ENCODE measurements around the gene ABI1. TPM values are rescaled to one million over a fixed set of nuclear protein-coding genes. Genes with fewer than 3 reads are reported as not detected.

ABI1 gene
- total RNA-seq, 2 experiments from 2014 or later, result 44.2 to 56.6 TPM

DNA sequence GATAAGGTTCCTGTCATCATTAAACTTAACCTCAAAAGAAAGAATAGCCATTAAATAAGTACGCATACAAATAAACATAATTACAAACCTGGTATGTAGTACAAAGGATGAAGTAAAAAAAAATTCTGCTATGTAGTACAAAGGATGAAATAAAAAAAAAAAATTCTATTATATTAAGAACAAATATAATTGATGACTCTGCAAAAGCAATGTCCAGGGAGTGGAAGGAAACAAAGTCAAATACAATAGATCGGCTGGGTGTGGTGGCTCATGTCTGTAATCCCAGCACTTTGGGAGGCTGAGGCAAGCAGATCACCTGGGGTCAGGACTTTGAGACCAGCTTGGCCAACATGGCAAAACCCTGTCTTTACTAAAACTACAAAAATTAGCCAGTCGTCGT is 56.9 kb downstream of the ABI1 start:
- no peak overlapping the region for H3K27ac Mint-ChIP-seq
- H3K27me3 Mint-ChIP-seq, result no peaks in the 10 kb centered on the region
- peaks cover 87% of the 10 kb centered on the region for H3K4me1 Mint-ChIP-seq
- ChIA-PET CTCF (interaction anchor here (1.9 kb wide), 1 partner anchor 66 kb away, joined by 6 read pairs; no protein-coding TSS in a partner anchor), POLR2A (no interaction called here)
- H3K36me3 Mint-ChIP-seq (ENCODE audit: low read depth), result peaks cover 10% of the 10 kb centered on the region
- DNase-seq (no peak), ATAC-seq (no peak)
- H3K9me3 Mint-ChIP-seq (ENCODE audit: low read depth), result peaks cover 3% of the 10 kb centered on the region
- intact Hi-C loops (cut with DNase I, micrococcal nuclease), result loop anchor here in 1 of 2 experiments (5.0 kb wide), 1 partner anchor 53 kb away; no protein-coding TSS in a partner anchor
- H3K4me3 Mint-ChIP-seq, result no peak overlapping the region

DNA sequence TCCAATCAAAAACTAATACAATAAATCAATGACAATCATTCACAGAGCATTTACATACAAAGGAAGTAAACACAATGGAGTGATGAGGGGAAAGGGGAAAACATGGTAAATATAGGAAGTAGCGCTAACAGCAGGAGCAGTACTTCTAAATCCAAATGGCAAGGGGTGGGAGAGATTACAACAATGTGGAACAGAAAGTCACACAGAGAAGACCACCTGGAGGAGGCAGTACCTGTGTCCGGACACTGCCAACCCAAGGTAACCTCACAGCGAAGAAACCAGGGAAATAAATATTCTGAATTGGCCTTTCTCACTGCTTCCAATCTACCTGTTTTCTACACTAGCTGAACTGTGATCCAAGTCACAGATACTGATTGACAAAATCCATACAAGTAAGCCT is 58.2 kb downstream of the ABI1 start:
- H3K4me1 Mint-ChIP-seq, result peaks cover 86% of the 10 kb centered on the region
- no peak for ATAC-seq
- no peak overlapping the region for H3K27ac Mint-ChIP-seq
- H3K9me3 Mint-ChIP-seq (ENCODE audit: low read depth), result peaks cover 4% of the 10 kb centered on the region
- H3K36me3 Mint-ChIP-seq (ENCODE audit: low read depth), result peaks cover 18% of the 10 kb centered on the region
- DNase-seq, result no peak
- ChIA-PET POLR2A (interaction anchor here (0.6 kb wide), 1 partner anchor 297 kb away, joined by 3 read pairs; no protein-coding TSS in a partner anchor), CTCF (interaction anchor here (0.9 kb wide), 1 partner anchor 12 kb away, joined by 3 read pairs; no protein-coding TSS in a partner anchor)
- intact Hi-C loops (cut with DNase I, micrococcal nuclease), result loop anchor here in 1 of 2 experiments (5.0 kb wide), 1 partner anchor 55 kb away; no protein-coding TSS in a partner anchor
- no peaks in the 10 kb centered on the region for H3K27me3 Mint-ChIP-seq
- H3K4me3 Mint-ChIP-seq, result no peak overlapping the region

DNA sequence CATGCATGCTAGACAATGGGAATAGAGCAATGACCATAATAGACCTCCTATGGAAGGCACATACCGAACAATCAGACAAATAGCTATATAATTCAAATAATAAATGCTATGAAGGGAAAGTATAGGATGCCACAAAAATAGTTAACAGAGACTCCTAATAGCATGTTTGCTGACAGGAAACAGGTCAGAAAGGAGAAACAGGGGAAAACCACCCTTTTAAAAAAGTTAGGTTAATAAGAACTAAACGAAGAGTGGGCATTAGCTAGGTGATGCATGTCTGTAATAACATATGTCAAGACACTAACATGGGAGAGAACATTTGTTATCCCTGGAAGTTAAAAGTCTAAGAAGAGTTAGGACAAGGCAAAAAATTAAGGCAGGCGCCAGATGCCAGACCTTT is 58.9 kb downstream of the ABI1 start:
- ATAC-seq (no peak), DNase-seq (no peak)
- no peak overlapping the region for H3K4me3 Mint-ChIP-seq
- peaks cover 7% of the 10 kb centered on the region for H3K9me3 Mint-ChIP-seq (ENCODE audit: low read depth)
- ChIA-PET POLR2A (interaction anchor here (0.6 kb wide), 2 partner anchors 20 to 297 kb away, joined by 3 read pairs; no protein-coding TSS in a partner anchor), CTCF (interaction anchor here (0.7 to 0.9 kb wide), 2 partner anchors 13 kb away, joined by 3 read pairs; no protein-coding TSS in a partner anchor)
- H3K27me3 Mint-ChIP-seq, result no peaks in the 10 kb centered on the region
- peaks cover 20% of the 10 kb centered on the region for H3K36me3 Mint-ChIP-seq (ENCODE audit: low read depth)
- H3K27ac Mint-ChIP-seq, result no peak overlapping the region
- intact Hi-C loops (cut with DNase I, micrococcal nuclease), result loop anchor here in 1 of 2 experiments (5.0 kb wide), 1 partner anchor 55 kb away; no protein-coding TSS in a partner anchor
- H3K4me1 Mint-ChIP-seq, result peaks cover 82% of the 10 kb centered on the region

DNA sequence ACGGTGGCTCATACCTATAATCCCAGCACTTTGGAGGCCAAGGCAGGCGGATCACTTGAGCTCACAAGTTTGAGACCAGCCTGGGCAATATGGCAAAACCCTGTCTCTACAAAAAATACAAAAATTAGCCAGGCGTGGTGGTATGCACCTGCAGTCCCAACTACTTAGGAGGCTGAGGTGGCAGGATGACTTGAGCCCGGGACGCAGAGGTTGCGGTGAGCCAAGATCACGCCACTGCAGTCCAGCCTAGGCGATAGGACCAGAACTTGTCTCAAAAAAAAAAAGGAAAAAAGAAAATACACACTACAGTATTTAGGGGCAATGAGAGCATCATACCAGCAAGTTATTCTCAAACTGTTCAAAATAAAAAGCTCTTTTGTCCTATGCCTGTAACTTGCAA is 59.5 kb downstream of the ABI1 start:
- Mint-ChIP-seq H3K36me3 (ENCODE audit: low read depth) (peaks cover 22% of the 10 kb centered on the region), H3K4me3 (no peak overlapping the region), H3K27ac (no peak overlapping the region), H3K27me3 (no peaks in the 10 kb centered on the region), H3K9me3 (ENCODE audit: low read depth) (peaks cover 7% of the 10 kb centered on the region), H3K4me1 (peaks cover 77% of the 10 kb centered on the region)
- no peak for ATAC-seq
- CTCF ChIA-PET, result interaction anchor here (0.7 to 0.9 kb wide), 2 partner anchors 12 to 13 kb away, joined by 3 read pairs; no protein-coding TSS in a partner anchor
- DNase-seq, result no peak
- intact Hi-C loops (cut with DNase I, micrococcal nuclease), result loop anchor here in 1 of 2 experiments (5.0 kb wide), 1 partner anchor 56 kb away; no protein-coding TSS in a partner anchor
- POLR2A ChIA-PET, result interaction anchor here (0.6 kb wide), 1 partner anchor 19 kb away, joined by 3 read pairs; no protein-coding TSS in a partner anchor

DNA sequence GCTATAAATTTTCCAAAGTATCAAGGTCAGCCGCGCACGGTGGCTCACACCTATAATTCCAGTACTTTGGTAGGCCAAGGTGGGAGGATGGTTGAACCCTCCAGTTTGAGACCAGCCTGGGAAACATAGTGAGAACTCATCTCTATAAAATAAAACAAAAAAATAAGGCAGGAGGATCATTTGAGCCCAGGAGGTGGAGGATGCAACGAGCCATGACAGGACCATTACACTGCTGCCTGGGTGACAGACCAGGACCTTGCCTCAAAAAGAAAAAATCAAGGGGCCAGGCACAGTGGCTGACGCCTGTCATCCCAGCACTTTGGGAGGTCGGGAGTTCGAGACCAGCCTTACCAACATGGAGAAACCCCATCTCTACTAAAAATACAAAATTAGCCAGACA is 60.3 kb downstream of the ABI1 start:
- Mint-ChIP-seq H3K4me3 (no peak overlapping the region), H3K27me3 (no peaks in the 10 kb centered on the region), H3K36me3 (ENCODE audit: low read depth) (peaks cover 26% of the 10 kb centered on the region), H3K27ac (no peak overlapping the region), H3K9me3 (ENCODE audit: low read depth) (peaks cover 13% of the 10 kb centered on the region), H3K4me1 (peaks cover 70% of the 10 kb centered on the region)
- intact Hi-C loops (cut with DNase I, micrococcal nuclease), result loop anchor here in 1 of 2 experiments (5.0 kb wide), 1 partner anchor 57 kb away; no protein-coding TSS in a partner anchor
- POLR2A ChIA-PET, result no interaction called here
- ATAC-seq (no peak), DNase-seq (no peak)
- CTCF ChIA-PET, result interaction anchor here (0.8 to 2.0 kb wide), 2 partner anchors 14 to 74 kb away, joined by 3 to 6 read pairs; no protein-coding TSS in a partner anchor

DNA sequence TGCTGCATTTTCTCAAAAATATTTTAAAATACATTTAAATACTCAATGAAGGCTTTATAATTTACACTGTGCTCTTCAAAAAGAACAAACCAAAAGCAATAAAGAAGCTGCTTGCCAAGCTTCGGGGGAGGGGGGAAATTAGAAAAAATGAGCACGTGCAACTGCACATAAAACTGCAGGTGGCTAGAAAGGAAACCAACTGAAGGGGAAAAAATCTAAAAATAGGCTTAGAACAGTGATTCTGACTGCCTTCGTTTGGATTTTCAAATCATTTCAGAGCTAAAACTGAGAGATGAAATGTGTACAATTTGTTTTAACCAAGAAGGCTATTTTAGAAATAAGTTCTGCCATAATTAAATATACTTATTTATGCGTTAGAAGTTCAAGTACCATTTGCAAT is 61.4 kb downstream of the ABI1 start:
- no peak overlapping the region for H3K4me3 Mint-ChIP-seq

DNA sequence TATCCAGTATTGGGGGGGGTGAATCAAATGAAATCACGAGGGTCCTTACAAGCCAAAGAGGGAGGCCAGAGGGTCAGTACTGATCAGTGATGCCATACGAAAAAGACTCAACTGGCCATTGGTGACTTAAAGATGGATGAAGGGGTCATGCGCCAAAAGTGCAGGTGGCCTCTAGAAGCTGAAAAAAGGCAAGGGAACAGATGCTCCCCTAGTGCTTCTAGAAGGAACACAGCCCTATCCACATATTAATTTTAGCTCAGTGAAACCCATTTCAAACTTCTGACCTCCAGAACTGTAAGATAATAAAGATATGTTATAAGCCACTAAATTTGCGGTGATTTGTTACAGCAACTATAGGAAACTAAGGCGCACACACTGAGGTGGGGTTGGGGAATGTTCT is 62.5 kb downstream of the ABI1 start:
- DNase-seq (no peak), ATAC-seq (no peak)
- peaks cover 16% of the 10 kb centered on the region for H3K9me3 Mint-ChIP-seq (ENCODE audit: low read depth)
- H3K4me1 Mint-ChIP-seq, result peaks cover 56% of the 10 kb centered on the region
- intact Hi-C loops (cut with DNase I, micrococcal nuclease), result no loop called here
- H3K27me3 Mint-ChIP-seq, result no peaks in the 10 kb centered on the region
- H3K36me3 Mint-ChIP-seq (ENCODE audit: low read depth), result peaks cover 27% of the 10 kb centered on the region
- POLR2A ChIA-PET, result no interaction called here
- H3K27ac Mint-ChIP-seq, result no peak overlapping the region
- H3K4me3 Mint-ChIP-seq, result no peak overlapping the region
- CTCF ChIA-PET, result interaction anchor here (0.7 to 2.9 kb wide), 5 partner anchors 9 to 72 kb away, joined by 3 to 12 read pairs (median 5); partner anchors contain the start of gene ABI1

More for the DNA sequence above, 61.4 kb downstream of the ABI1 start:
- peaks cover 16% of the 10 kb centered on the region for H3K9me3 Mint-ChIP-seq (ENCODE audit: low read depth)
- no peak overlapping the region for H3K27ac Mint-ChIP-seq
- intact Hi-C loops (cut with DNase I, micrococcal nuclease), result no loop called here
- peaks cover 27% of the 10 kb centered on the region for H3K36me3 Mint-ChIP-seq (ENCODE audit: low read depth)
- CTCF ChIA-PET, result interaction anchor here (1.5 to 2.9 kb wide), 4 partner anchors 8 to 73 kb away, joined by 5 to 12 read pairs (median 6); partner anchors contain the start of gene ABI1
- no peak for ATAC-seq
- POLR2A ChIA-PET, result no interaction called here
- H3K4me1 Mint-ChIP-seq, result peaks cover 60% of the 10 kb centered on the region
- peak; percentile 20 for DNase-seq
- no peaks in the 10 kb centered on the region for H3K27me3 Mint-ChIP-seq

DNA sequence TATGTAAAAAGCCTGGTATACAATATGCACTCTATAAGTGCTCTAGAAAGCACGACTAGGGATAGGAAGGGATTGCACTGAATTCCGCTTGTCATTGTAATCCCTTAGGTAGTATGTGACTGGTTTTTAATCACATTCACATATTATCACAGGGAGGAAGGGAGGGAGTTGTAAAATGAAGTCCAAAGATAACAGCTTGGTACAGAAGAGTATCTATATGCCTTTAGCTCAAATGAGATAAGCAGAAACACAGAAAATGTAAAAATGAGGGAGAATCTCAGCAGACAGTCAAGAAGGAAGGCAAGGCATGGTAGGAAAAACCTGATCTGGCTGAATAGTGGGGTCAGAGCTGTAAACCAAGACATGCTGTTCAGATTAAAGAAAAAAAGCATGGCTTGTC is 63.4 kb downstream of the ABI1 start:
- intact Hi-C loops (cut with DNase I, micrococcal nuclease), result no loop called here
- ATAC-seq, result no peak
- POLR2A ChIA-PET, result no interaction called here

DNA sequence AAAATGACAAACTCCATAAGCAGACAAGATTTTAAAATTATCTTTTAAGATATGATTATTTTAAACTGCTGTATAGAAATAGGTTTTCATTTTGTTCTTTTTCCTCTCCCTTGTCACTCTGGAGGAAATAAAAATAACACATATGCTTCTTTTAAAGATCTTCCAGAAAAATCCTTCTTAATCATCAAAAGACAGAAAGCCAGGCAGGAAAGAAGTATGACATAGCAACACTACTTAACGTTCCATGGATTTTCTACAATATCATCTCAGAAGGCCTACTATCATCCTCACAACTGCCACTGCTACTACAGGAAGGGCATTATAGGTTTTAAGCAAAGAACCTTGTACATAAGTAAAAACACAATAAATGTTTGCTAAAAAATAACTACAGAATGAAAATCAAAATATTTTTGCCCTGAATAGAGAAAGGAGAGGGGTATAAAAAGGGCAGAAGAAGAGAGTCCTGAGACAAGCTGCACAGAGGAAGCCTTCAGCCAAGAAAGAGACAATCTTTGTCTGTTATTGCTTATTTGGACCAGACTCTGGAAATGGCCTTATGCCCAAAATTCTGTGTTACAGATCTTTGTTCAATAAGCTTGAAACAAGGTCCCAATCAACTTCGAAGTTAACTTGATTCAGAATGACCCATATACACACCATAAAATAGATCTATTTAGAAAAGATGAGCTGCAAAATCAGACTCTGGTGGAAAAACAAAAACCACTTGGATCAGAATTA is 67.8 kb downstream of the ABI1 start:
- DNase-seq, result no peak
- ATAC-seq, result no peak
- H3K27ac Mint-ChIP-seq, result no peak overlapping the region
- H3K9me3 Mint-ChIP-seq (ENCODE audit: low read depth), result peaks cover 12% of the 10 kb centered on the region
- no peaks in the 10 kb centered on the region for H3K27me3 Mint-ChIP-seq
- intact Hi-C loops (cut with DNase I, micrococcal nuclease), result no loop called here
- POLR2A ChIA-PET, result interaction anchor here (0.6 kb wide), 1 partner anchor 10 kb away, joined by 3 read pairs; no protein-coding TSS in a partner anchor
- peaks cover 36% of the 10 kb centered on the region for H3K4me1 Mint-ChIP-seq
- CTCF ChIA-PET, result interaction anchor here (0.5 to 2.4 kb wide), 3 partner anchors 13 to 63 kb away, joined by 3 to 9 read pairs (median 4); no protein-coding TSS in a partner anchor
- peaks cover 28% of the 10 kb centered on the region for H3K36me3 Mint-ChIP-seq (ENCODE audit: low read depth)
- H3K4me3 Mint-ChIP-seq, result no peak overlapping the region

More for the DNA sequence above, 63.4 kb downstream of the ABI1 start:
- Mint-ChIP-seq H3K36me3 (ENCODE audit: low read depth) (peaks cover 27% of the 10 kb centered on the region), H3K27me3 (no peaks in the 10 kb centered on the region), H3K4me3 (no peak overlapping the region), H3K9me3 (ENCODE audit: low read depth) (peaks cover 16% of the 10 kb centered on the region), H3K4me1 (peaks cover 51% of the 10 kb centered on the region), H3K27ac (no peak overlapping the region)
- CTCF ChIA-PET, result interaction anchor here (0.6 to 2.9 kb wide), 4 partner anchors 12 to 71 kb away, joined by 3 to 12 read pairs (median 5); no protein-coding TSS in a partner anchor
- DNase-seq, result no peak

DNA sequence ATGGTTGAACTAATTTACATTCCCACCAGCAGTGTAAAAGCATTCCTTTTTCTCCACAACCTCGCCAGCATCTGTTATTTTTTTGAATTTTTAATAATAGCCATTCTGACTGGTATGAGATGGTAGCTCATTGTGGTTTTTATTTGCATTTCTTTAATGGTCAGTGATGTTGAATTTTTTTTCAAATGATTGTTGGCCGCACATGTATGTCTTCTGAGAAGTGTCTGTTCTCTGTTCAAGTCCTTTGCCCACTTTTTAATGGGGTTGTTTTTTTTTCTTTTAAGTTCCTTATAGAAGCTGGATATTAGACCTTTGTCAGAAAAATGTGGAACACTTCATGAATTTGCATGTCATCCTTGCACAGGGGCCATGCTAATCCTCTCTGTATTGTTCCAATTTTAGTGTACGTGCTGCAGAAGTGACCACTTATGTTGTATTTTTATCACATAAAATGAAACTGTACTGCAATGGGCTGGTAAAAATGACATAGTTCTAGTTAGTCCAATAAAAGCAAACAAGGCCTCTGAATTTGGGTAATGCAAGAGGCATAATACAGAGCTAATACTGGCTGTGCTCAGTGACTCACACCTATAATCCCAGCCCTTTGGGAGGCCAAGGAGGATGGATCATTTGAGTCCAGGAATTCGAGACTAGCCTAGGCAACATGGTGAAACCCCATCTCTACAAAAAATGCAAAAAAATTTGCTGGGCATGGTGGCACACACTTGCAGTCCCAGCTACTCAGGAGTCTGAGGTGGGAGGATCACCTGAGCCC is 70.3 kb downstream of the ABI1 start:
- Mint-ChIP-seq H3K4me3 (no peak overlapping the region), H3K27ac (no peak overlapping the region), H3K4me1 (peaks cover 47% of the 10 kb centered on the region), H3K36me3 (ENCODE audit: low read depth) (peaks cover 23% of the 10 kb centered on the region), H3K9me3 (ENCODE audit: low read depth) (peaks cover 2% of the 10 kb centered on the region), H3K27me3 (no peaks in the 10 kb centered on the region)
- DNase-seq (no peak), ATAC-seq (no peak)
- POLR2A ChIA-PET, result interaction anchor here (0.6 kb wide), 1 partner anchor 403 kb away, joined by 4 read pairs; no protein-coding TSS in a partner anchor
- CTCF ChIA-PET, result interaction anchor here (0.7 to 0.8 kb wide), 2 partner anchors 10 kb away, joined by 4 to 5 read pairs; no protein-coding TSS in a partner anchor
- intact Hi-C loops (cut with DNase I, micrococcal nuclease), result no loop called here

All from activated CD4-positive, alpha-beta T cell treated with anti-CD3 and anti-CD28 coated beads for 36 hours (primary cell).